A549 (cell line): ENCODE data around the gene NR2E3.

ENCODE experiments used
- CTCF ChIP-seq: fragments of >200 bp; sonication (Bioruptor Twin); formaldehyde crosslinking; IDR thresholded peaks from 3 replicates; pipeline ENCODE4 v1.5.1; 2016
- EHMT2 ChIP-seq: fragments of 200-600 bp; sonication (generic); IDR thresholded peaks from 2 replicates; pipeline ENCODE4 v1.6.1; 2016; ENCODE audit warnings: antibody characterized with exemption, low read depth, mild to moderate bottlenecking, moderate library complexity
- FOSL2 ChIP-seq, 2 experiments: fragments of 450-650 bp in 1 of 2; fragments of >200 bp in 1 of 2; sonication (Bioruptor Twin) in 1 of 2; formaldehyde crosslinking; IDR thresholded peaks; 2 replicates each; pipeline versions ENCODE4 v1.5.0 to v1.6.1; 2016 to 2020; ENCODE audit warnings: mild to moderate bottlenecking in 1 of 2, moderate library complexity in 1 of 2
- JUN ChIP-seq, 2 experiments: fragments of >200 bp; sonication (Bioruptor Twin); formaldehyde crosslinking; IDR thresholded peaks; 2 replicates in 1 of 2; 3 replicates in 1 of 2; pipeline ENCODE4 v1.6.1; 2016 to 2017
- MAX ChIP-seq: IDR thresholded peaks from 2 replicates; pipeline ENCODE4 v1.6.1; 2012
- POLR2A ChIP-seq: IDR thresholded peaks from 2 replicates; pipeline ENCODE4 v1.6.1; 2012; ENCODE audit warnings: mild to moderate bottlenecking, low read length
- RAD21 ChIP-seq, 2 experiments: fragments of >200 bp in 1 of 2; sonication (Bioruptor Twin) in 1 of 2; formaldehyde crosslinking in 1 of 2; IDR thresholded peaks in 1 of 2; conservative IDR thresholded peaks in 1 of 2; 2 replicates in 1 of 2; 3 replicates in 1 of 2; pipeline ENCODE4 v1.6.1; 2012 to 2018; ENCODE audit warnings: inconsistent platforms in 1 of 2
- REST ChIP-seq: fragments of 200-600 bp; sonication (generic); IDR thresholded peaks from 2 replicates; pipeline ENCODE4 v1.6.1; 2016; ENCODE audit warnings: antibody characterized with exemption, mild to moderate bottlenecking, moderate library complexity
- RFX5 ChIP-seq: fragments of 450-650 bp; IDR thresholded peaks from 2 replicates; pipeline ENCODE4 v1.7.1; 2014; ENCODE audit warnings: antibody characterized with exemption, mild to moderate bottlenecking, moderate library complexity
- ZFP36 ChIP-seq: fragments of 450-650 bp; IDR thresholded peaks from 2 replicates; pipeline ENCODE4 v1.6.1; 2014; ENCODE audit warnings: borderline replicate concordance; ENCODE audit not compliant: partially characterized antibody

GRCh38 chr15:71807691-71808091, 2.7 kb upstream of the NR2E3 start:
- no peak for TF ChIP-seq CTCF
- TF ChIP-seq JUN (IDR thresholded peaks at IDR 0.05), result no peak
- TF ChIP-seq FOSL2 (IDR thresholded peaks at IDR 0.05), result no peak
- TF ChIP-seq FOSL2 (CRISPR knock-in tag; IDR thresholded peaks at IDR 0.05), result no peak
- TF ChIP-seq MAX, result no peak
- TF ChIP-seq RFX5, result no peak
- TF ChIP-seq REST, result no peak
- TF ChIP-seq EHMT2, result no peak
- no peak for TF ChIP-seq POLR2A
- no peak for TF ChIP-seq RAD21 (conservative IDR thresholded peaks at IDR 0.05 in 1 of 2, IDR thresholded peaks at IDR 0.05 in 1 of 2)
- no peak for TF ChIP-seq ZFP36
